A673 (cell line): ENCODE results near the gene VAV2.

Experiments
- EZH2 ChIP-seq: fragments of 200-600 bp; sonication (generic); IDR thresholded peaks from 2 replicates; pipeline ENCODE4 v1.6.1; 2017; ENCODE audit warnings: borderline replicate concordance, low read depth, mild to moderate bottlenecking, mixed read lengths, antibody characterized with exemption, low read length; ENCODE audit not compliant: poor library complexity, severe bottlenecking
- TF ChIP-seq, protein P1 (sequence below): fragments of 300-800, 200-600 bp; sonication (generic); conservative IDR thresholded peaks from 2 replicates; pipeline ENCODE4 v1.5.1; 2017; ENCODE audit warnings: low read depth, mild to moderate bottlenecking, antibody characterized with exemption, low read length, moderate library complexity, mixed read lengths

DNA sequence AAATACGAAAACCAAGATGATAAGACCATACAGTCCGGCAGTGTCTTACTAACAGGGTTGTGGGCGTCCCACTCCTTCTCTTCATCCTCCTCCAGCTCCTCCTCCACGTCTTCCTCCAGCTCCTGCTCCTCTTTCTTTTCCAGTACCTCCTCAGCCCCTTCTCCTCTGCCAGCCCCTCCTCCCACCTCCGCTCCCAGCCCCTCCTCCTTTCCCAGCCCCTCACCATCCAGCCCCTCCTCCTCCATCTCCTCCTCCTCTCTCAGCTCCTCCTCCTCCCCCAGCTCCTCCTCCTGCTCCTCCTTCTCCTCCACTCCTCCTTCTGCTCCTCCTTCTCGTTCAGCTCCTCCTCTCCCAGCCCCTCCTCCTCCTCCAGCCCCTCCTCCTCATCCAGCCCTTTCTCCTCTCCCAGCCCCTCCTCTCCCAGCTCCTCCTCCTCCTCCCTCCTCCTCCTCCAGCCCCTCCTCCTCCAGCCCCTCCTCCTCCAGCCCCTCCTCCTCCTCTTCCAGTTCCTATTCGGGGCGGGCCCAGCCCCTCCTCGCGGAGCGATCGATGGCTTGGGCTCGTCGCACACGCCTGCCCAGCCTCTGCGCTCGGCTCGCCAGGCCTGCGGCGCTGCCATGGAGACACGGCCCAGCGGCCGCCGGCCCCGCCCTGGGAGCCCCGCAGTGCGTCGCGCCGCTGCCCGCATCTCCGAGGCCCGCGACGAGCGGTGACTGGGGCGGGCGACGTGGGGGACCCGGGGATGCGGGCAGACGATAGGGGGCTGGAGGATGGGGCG is 32.9 kb upstream of the VAV2 start, which contains the start of gene BRD3OS:
- TF ChIP-seq, protein P1, sequence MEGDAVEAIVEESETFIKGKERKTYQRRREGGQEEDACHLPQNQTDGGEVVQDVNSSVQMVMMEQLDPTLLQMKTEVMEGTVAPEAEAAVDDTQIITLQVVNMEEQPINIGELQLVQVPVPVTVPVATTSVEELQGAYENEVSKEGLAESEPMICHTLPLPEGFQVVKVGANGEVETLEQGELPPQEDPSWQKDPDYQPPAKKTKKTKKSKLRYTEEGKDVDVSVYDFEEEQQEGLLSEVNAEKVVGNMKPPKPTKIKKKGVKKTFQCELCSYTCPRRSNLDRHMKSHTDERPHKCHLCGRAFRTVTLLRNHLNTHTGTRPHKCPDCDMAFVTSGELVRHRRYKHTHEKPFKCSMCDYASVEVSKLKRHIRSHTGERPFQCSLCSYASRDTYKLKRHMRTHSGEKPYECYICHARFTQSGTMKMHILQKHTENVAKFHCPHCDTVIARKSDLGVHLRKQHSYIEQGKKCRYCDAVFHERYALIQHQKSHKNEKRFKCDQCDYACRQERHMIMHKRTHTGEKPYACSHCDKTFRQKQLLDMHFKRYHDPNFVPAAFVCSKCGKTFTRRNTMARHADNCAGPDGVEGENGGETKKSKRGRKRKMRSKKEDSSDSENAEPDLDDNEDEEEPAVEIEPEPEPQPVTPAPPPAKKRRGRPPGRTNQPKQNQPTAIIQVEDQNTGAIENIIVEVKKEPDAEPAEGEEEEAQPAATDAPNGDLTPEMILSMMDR = no peak
- no peak for TF ChIP-seq EZH2
